NCI-H446 (cell line): ENCODE data around the gene PIGQ.

Experiments used
- DNase-seq, 2 experiments: peaks; one replicate each; lab custom pipeline; 2025; lab: John Stamatoyannopoulos, UW

PIGQ gene

DNA sequence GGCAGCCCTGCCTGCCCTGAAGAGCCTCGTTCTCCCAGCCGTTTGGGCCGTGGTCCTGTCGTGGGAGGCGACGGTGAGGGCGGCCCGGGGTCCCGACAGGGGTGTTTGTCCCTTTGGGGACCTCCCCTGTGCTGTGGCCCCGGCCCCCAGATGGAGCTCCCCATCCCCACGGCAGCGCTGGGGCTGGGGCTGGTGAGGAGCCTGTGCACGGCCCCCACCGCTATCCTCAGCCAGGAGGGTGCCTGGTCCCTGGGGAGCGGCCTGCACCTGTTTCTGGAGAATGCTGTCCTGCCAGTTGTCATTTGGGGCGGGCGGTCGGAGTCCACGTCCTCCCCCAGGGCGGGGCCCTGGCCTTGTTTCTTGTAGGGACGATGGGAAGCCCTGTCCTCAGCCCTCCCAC is 35.6 kb upstream of the PIGQ start:
- no peak for DNase-seq

DNA sequence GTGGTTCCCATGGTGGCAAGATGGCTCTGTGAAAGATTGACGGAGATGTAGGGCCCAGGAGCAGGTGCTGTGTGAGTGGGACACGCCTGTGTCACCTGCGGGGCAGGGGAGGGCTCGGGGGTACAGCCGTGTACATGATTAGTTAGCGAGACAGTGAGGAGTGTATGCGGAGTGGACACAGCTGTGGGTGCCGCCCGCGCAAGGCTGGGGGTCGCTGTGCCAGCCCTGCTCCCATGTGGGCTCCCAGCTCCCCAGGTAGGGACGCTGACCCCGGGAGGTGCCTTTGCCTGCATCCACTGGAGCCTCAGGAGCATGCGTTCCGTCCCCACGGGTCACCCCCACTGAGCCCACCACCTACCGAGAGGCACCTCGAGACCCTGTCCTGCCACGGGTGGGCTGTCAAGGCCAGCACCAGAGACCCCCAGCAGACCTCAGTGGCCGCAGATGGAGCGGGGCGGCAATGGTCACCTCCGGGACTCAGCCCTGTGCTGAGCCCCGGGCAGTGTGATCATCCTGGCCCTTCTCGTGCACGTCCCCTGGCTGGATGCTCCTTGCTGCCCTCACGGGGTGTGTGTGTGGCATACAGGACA is 34.8 kb upstream of the PIGQ start:
- DNase-seq: no peak

DNA sequence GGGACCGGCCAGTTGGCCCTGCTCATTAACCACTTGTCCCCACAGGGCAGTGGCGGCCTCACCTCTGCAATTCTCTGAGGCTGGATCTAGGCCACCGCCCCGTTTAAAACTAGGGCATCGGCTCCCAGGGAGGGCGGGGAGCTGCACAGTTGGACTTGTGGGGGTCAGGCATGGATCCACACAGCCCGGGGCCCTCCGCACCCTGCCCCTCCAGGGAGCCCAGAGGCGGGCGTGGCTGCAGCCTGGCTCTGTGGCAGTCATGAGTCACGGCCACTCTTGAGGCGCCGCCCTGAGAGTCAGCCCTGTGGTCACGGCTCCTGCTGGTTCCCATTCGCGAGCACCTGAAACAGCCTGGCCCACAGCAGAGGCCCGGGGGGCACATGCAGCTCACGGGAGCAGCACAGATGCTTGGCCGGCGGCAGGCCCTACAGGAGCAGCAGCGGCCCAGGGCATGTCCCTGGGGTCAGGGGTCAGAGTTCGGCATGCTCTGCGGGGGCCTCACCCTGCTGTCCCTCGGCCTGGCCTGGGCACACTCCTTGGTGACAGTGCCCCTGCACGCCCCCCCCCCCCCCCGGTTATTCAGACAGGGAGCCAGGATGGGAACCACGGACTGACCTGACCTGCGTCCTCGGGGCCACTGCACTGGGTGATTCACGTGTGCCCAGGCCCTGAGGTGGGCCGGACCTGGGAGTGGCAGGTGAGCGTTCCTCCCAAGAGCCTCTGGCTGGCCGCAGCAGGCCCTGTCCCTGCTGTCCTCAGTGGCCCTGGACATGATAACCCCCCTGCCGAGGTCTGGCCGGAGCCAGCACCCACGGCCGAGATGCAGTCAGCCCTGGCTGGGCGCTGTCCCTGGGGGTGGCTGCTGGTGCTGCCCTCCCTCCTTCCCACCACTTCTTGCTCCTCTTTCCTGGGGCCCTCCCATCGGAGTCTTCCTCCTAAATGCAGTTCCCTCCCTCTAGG is 34.0 kb upstream of the PIGQ start:
- no peak for DNase-seq

DNA sequence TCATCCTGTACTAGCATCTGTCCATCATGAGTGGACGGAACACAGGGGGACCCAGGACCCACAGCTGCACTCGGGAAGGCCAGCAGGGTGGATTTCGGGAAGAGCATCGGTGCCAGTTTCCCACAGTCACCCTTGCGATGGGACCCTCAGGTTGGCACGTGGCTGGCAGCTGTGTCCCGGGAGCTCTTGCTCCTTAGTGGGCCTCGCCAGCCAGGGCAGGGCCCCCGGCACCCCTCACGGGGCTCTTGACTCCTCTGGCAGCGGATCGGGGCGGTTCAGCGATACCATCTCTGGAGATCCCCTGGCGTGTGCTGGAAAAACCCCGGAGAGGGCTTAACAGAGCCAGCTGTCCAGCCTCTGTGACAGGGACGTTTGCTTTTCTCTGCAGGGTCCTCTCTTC is 33.0 kb upstream of the PIGQ start:
- DNase-seq: no peak

DNA sequence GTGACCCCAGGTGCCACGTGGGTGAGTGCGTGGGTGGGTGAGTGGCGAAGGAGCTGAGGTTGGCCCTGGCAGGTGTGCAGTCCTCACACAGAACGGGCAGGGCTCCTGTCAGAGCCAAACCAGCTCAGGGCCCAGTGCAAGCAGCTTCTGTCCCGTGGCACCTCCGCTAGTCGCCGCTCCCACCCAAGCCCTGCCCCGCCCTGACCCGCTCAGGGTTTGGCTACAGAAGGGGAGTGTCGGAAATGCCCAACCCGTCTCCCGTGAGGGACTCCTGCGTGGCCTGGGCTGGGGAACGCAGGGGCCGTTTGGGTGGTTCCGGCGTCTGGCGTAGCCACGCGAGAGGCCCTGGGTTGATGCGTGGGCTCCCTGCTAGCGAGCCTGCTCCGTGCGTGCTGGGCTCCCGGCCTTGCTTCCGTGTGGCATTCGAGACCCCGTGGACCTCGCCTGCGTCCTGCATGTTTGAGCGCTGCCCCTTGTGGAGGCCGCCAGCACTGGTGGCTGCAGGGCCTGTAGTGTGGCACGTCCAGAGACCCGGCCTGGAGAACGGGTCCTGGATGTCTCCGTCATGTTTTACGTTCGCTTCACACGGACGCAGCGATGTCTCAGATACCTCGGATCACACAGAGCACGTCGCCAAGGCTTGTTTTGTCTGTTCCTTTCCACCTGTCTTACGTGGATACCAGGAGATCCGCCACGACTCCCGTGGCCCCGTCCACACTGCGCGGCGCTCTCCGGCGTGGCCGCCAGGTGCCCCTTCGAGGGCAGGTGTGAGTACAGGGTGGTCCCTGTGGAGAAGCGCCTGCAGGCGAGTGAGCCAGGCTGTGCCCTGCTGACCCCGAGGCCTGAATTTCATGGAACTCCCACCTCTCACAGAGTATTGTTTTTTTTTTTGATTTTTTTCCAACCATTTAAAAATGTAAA is 32.1 kb upstream of the PIGQ start:
- DNase-seq: no peak

DNA sequence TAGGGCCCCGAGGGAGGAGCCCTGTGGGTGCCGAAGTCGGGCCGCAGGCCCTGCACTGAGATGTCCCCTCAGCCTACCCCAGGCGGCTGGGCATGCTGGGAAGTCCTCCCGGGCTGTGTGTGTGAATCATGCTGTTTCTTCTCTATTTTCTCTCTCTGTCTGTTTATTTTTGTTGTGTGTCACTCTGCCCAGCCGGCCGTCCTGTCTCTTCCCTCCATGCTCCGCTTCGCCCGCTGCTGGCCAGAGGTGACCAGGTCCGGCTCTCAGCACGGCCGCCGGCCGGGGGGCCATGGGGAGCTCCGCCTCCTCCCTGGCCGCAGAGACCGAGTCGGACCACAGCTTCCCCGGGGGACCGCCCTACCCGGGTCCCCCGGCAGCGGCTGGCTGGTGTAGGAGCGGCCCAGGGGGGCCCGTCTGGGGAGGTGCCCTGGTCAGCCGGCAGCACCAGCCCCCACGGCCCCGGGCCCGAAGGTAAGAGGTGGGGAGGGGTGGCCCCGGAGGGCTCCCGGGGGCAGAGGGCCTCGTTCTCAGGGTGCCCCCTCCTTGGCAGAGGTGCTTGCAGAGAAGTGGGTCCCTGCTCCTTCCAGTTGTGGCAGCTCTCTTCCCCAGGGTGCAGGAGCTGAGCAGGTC is 29.8 kb upstream of the PIGQ start:
- DNase-seq: no peak

DNA sequence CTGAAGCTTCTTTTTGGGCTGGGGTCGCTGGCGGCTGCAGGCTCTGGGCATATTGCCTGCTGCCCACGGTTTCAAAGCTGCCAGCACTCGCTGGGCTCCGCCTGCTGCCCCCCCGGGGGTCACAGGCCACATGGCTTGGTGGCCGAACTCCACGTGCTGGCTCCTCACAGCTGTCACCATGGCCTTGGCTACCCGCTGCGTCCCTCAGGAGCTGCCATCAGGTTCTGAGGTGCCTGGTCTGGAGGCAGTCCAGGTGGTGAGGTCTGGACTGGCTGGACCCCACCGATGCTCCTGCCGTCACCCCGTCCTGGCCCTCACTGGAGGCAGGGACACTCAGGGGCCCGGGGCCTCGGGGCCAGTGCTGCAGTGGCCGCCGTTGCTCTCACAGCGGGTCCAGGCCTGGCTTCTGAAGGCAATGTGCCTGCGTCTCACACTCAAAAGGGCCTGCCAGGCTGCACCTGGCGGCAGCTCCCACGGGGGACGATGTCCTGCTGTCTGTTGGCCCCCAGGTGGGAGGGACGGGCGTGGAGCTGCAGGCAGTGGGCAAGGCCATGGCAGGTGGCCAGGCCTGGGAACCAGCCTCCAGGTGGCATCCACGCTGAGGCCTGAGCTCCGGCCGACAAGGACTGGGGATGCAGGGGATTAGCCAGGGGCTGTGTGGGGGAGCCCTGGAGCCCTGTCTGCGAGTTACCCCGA is 29.0 kb upstream of the PIGQ start:
- no peak for DNase-seq

DNA sequence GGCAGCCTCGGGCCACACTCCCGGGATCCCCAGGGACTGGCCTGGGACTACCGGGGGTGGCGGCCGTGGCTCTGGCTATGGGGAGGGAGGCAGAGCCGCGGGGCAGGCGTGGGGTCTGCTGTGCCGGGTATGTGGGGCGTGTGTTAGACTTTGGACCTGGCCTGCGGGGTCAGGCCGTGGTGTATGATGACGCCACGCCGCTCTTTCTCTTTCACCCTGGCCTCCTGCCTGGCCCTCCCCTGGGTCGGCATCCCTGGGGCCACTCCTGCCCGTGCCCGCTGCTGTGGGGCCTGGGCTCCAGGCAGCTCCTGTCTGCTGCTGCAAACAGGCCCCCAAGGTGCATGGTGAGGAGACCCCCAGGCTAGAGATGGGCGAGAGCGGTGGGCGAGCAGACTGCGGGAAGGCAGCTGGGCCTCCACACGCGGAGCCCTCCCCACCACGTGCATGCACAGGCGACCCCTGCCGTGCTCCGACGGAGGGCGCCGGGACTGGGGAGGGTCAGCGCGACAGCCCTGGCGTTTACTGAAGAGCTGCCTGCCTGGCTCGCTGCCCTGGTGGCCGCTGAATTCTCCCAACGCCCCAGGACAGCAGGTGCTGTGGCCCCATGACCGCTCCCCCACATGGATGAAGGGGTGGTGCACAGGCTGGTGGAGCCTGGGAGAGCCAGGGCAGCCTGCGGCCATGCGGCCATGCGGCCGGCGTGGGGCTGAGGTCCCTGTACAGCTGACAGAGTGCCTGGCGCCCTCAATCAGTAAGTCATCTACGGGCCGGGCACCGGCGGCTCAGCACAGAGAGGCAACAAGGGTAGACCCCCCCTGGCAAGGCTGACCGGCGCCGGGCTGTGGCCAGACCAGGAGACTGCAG is 26.2 kb upstream of the PIGQ start:
- DNase-seq: no peak

DNA sequence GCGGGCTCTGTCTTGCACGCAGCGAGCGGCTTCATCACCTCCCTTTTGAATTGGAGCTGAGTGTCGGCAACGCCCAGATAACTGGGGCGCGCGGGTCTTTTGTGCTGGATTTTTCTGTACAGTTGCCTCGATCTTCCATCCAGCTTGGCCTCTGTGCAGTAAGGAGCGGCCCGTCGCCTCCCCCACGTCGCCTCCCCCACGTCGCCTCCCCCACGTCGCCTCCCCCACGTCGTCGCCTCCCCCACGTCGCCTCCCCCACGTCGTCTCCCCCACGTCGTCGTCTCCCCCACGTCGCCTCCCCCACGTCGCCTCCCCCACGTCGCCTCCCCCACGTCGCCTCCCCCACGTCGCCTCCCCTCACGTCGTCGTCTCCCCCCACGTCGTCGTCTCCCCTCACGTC is 25.3 kb upstream of the PIGQ start:
- no peak for DNase-seq

DNA sequence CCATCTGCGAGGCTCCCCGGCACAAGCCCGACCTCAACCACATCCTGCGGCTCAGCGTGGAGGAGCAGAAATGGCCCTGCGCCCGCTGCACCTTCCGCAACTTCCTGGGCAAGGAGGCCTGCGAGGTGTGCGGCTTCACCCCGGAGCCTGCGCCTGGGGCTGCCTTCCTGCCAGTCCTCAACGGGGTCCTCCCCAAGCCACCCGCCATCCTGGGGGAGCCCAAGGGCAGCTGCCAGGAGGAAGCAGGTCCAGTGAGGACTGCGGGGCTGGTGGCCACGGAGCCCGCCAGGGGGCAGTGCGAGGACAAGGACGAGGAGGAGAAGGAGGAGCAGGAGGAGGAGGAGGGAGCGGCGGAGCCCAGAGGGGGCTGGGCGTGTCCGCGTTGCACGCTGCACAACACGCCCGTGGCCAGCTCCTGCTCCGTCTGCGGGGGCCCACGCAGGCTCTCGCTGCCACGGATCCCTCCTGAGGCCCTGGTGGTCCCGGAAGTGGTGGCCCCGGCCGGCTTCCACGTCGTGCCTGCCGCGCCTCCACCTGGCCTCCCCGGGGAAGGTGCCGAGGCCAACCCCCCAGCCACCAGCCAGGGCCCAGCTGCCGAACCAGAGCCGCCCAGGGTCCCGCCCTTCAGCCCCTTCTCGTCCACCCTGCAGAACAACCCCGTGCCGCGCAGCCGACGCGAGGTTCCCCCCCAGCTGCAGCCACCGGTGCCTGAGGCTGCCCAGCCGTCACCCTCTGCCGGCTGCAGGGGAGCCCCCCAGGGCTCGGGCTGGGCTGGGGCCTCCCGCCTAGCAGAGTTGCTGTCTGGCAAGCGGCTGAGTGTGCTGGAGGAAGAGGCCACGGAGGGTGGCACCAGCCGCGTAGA is 22.6 kb upstream of the PIGQ start:
- no peak for DNase-seq

DNA sequence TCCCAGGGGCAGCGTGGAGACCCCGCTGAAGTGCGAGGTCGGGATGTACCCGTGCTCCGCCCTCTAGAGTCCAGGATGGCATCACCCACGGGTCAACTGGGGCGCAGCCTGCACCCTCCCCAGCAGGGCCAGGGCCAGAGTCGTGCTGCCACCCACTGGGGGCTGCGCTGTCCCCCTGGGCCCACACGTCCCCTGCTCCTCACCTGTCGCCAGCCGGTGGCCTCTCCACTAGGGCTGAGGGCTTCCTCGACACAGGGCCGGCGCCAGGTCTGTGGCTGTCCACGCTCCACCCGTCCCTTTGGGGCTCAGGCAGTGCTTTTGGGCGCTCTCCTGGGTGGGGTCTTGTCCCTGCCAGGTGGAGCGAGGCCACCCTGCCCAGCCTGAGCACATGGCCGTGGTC is 21.2 kb upstream of the PIGQ start:
- no peak for DNase-seq

DNA sequence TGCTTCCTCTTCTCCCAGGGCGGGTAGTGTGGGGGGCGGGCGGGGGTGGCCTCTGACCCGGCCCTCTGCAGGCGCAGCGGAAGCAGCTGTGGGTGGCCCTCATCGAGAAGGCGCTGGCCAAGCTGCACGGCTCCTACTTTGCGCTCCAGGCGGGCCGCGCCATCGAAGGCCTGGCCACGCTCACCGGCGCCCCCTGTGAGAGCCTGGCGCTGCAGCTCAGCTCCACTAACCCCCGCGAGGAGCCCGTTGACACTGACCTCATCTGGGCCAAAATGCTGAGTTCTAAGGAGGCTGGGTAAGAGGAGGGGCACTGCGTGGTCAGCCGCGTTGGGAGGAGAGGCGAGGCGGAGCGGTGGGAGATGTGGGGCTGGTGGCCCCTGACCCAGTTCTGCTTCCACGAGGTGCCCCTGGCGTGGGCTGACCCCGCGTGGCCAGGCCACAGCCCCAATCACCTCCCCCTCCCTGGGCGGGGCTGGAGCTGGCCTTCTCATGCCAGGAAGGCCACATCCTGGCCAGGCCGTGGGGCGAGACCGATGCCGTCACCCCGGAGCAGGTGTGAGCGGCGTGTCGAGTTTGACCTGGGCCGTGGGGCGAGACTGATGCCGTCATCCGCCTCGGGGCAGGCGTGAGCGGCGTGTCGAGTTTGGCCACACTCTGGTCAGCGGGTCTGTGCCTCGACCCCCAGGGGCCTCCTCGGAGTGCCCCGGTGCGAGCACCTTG is 20.1 kb upstream of the PIGQ start:
- no peak for DNase-seq

DNA sequence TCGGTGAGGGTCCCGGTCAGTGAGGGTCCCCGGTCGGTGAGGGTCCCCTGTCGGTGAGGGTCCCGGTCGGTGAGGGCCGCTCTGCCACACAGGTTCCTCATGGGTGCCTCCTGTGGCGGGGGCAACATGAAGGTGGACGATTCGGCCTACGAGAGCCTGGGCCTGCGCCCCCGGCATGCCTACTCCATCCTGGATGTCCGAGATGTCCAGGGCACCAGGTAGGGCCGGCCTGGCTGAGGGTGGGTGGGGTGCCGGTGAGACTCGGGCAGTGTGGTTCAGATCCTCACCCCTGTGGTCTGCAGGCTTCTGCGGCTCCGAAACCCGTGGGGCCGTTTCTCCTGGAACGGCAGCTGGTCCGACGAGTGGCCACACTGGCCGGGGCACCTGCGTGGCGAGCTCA is 18.6 kb upstream of the PIGQ start:
- DNase-seq: no peak

DNA sequence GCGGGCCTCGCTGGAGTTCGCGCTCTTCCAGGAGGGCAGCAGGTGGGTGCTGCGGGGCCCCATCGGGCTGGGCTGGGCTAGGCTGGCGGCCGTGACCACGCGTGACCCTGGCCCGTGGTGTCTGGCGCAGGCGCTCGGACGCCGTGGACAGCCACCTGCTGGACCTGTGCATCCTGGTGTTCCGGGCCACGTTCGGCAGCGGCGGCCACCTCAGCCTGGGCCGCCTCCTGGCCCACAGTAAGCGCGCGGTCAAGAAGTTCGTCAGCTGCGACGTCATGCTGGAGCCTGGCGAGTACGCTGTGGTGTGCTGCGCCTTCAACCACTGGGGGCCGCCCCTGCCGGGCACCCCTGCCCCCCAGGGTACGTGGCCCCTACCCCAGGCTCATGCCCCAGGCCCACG is 17.6 kb upstream of the PIGQ start:
- DNase-seq: no peak

DNA sequence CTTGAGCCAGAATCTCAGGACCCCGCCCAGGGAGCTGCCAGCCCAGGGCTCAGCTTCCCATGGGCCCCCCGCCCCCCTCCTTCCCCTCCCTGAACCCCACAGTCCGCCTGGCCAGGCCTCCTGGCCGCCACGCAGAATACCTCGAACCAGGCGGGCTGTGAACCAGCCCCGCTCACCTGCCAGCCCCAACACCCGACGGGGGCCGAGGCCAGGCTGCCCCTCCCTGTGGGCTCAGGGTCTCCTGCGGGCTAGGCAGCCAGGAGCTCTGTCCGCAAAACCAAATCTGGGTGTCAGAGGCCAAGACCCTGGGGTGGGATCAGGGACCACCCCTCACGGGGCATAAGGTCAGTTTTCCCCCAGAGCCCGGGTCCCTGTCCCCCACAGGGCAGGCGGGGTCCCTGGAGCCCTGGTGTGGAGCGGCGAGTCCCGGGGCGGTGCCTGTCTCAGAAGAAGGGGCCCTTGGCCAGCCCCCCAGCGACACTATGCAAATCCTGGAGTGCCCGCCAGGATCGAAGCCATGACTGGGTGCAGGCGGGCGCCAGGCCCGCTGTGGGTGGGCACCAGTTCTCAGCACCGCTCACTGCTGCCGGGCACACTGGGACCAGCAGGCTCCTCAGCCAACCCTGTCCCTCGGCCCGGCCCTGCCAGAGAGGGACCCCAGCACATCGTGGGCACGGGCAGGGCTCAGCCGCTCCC is 16.0 kb upstream of the PIGQ start:
- DNase-seq: no peak

DNA sequence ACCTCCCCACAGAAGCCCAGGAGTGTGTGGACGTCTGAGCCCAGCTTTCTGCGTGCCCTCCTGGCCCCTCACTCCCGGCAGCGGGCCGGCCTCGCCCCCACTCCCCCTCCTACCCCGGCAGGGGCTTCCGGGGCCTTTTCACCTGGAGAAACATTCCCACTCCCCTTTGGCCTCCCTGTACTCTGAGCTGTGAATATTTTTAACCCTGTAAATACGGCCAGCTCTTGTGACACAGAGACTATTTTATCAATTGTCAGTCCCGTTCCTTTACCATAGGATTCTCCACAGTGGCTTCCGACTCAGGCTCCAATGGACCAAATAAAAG is 15.5 kb upstream of the PIGQ start:
- DNase-seq: no peak

DNA sequence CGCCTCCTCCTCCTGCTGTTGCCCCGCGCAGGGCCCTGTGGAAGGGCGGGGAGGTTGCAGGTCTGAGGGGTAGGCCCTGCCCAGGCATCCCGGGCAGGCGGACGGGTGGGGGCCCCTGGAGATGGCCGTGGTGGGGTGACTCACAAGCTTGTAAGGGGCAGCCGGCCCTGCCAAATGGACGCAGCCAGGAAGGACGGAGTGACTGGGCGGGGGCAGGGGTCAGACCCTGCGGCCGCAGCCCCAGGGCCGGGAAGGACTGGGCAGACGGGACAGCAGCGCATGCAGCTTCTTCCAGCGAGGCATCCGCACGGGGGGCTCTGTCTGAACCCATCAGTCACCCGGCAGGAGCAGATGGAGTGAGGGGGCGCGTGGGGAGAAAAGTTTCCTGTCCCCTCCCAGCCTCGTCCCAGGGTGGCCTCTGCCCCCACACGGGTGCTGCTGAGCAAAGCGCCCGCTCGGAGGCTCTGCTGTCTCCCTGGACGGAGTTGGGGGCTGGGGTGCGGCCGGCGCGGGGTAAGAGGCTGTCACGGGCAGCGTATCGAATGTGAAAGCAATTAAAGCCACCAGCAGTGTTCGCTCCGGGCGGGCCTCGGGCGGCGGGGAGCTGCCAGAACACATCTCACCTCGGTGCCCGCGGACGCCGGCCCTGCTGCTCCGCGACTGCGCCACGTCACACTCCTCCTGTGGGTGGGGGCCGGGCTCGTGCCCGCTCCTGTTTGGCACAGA is 15.0 kb upstream of the PIGQ start:
- DNase-seq: no peak
